ENCODE data around the gene PLEKHG4B.

The PLEKHG4B gene

DNA sequence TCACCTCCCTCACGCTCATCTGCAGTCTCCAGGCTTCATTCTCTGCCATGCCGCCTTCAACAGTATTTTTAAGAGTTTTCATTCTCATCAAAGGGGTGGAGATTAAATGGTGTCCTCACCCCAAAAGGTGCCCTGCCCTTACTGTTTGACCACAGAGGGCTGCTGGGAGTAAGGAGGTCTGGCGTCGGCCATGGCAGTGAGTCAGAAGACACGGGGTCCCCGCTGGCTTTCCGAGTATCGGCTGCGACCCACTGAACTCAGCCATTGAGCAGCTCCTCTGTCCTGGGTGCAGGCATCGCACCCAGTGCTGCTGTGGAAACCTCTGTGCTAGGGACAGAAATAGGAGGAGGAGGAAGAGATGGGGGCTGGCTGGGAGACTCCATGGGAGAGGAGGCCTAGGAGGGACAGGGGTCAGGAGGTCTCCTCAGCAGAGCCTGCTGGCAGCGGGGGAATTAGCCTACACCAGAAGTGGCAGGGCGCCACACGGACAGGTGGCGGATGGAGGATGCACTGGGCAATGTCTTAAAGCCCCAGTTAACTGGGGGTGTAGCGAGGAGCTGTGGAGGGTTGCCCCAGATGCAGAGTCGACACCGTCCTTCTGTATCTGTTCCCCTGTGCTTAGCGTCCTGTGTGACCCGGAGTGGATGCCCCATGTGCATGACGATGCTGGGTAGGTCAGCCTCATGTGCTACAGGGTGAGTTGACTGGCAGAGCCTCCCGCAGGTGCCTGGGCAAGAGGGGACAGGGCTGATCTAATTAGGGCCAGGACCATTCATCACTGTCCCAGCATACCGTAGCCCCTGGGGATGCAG is 15.4 kb upstream of the PLEKHG4B start:
- DNase-seq = no peak

- no peak for DNase-seq
Measured at GRCh38 chr5:77170-77501, 14.8 kb upstream of the PLEKHG4B start.

GRCh38 chr5:77546-77945 is 14.4 kb upstream of the PLEKHG4B start:
- no peak for DNase-seq

DNA sequence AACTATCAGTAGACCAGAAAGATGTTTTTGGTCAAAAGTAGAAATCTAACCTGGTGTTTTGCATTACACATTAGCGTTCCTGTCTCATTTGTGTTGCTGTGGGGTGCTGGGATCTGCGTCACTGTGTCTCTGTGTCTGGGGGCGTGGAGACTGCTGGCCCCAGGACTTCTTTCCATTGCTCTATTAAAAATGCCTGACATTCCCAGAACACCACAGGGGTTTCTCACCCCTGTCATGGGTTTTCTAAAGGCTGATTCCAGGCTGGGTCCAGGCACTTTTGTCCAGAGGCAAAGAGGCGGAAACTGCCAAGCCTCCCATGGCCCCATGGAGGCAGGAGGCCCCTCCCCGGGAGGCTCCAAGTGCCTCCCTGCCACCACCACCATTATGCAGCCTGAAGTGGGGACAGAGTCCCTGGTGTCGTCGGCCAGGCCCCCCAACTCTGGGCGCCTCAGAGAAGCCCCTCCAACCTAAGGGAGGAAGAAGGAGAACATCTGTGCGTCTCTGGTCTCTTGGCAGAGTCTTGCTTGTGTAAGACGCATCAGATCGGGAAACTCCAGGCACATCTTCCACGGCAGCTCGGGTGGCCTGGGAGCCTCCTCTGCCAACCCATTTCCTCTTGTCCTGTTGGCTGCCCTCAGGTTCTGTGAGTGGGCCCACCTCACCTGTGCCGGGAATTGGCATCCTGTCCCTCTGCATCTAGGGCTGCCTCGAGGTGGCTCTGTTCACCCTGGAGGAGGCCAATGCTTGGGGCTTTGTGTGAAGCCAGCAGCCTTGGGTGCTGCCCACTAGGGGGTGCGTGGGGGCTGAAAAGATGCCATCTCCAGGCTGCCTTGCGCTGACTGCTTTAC is 13.8 kb upstream of the PLEKHG4B start:
- DNase-seq = no peak

DNA sequence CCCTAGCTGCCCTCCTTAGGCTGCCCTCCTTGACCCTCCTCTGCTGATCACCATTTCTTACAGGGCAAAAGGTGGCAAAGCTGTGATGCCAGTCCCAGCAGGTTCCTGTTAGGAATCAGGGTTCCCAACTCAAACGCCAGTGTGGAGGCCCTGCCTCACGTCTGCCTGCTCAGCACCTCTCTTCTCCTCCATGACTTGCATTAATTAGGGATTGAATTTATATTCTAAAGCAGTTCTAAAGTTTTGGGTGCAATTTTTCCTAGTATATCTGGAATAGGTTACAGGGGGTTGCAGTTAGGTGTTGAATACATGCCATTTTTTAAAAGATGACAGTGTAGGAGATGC is 13.2 kb upstream of the PLEKHG4B start:
- no peak for DNase-seq

DNA sequence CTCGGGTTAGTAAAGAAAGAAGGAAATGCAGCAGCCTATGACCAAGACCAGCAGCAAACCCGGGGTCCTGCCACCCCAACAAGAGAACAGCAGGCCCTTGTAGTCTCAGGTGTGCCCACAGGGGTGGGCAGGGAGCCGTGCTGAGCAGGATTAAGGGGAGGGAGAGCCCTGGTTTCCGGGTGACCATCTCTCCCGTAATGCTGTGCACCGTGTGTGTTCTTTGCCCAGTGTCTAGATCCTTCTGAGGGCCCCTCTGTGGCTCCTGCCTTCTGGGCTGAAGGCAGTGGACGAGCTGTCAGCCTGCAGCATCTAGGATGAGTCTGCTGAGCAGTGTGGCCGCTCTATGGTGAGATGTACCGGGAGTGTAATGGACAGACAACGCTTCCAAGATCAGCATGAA is 12.7 kb upstream of the PLEKHG4B start:
- DNase-seq = no peak

DNA sequence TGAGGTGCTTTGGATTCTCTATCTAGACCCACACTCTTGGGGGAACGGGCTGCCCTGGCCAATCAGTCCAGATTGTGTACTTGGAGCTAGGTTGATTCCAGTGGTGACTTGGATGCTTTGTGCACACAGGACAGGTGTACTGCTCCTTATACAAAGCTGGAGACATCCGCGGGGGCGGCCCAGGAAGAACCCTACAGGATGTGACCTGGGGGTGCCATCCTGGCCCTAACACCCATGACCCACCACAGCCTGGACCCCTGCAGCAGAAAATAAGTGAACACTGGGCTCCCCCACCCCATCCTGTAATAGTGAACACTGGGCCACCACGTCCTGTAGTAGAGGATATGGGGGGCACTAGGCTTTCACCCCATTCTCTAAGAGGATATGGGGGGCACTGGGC is 12.1 kb upstream of the PLEKHG4B start:
- DNase-seq = no peak

GRCh38 chr5:81391-82021 is 10.5 kb upstream of the PLEKHG4B start:
- DNase-seq = no peak

- DNase-seq = no peak
Measured at GRCh38 chr5:82097-82496, 9.9 kb upstream of the PLEKHG4B start.

- no peak for DNase-seq
Measured at GRCh38 chr5:82570-82969, 9.4 kb upstream of the PLEKHG4B start.

GRCh38 chr5:83029-83428 is 8.9 kb upstream of the PLEKHG4B start:
- no peak for DNase-seq

DNA sequence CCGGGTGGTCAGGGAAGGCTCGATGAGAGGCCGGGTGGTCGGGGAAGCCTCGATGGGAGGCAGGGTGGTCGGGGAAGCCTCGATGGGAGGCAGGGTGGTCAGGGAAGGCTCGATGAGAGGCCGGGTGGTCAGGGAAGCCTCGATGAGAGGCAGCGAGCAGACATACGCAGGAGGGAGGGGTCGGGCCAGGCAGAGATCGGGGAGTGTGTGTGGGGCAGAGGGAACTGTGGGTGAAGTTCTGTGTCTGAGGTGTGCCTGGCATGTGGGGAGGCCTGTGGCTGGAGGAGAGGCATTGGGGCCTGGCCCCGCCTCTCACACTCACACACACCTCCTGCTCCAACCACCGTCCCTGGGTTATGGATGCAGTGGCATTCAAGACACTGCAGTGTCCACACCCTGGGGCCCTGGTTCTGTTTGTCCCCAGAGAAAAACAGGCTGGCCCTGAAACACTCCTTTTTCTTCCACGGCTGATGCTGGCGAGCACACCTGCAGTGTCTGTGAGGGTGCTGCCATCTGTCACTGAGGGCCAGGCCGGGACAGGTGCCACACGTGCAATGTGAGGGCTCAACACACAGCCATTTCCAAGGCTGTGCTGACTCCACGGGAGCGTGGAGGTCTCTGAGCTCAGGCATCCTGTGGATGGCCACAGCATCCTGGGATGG is 6.5 kb upstream of the PLEKHG4B start:
- no peak for DNase-seq

- no peak for DNase-seq
Measured at GRCh38 chr5:89337-90286, 2.4 kb upstream of the PLEKHG4B start.

DNA sequence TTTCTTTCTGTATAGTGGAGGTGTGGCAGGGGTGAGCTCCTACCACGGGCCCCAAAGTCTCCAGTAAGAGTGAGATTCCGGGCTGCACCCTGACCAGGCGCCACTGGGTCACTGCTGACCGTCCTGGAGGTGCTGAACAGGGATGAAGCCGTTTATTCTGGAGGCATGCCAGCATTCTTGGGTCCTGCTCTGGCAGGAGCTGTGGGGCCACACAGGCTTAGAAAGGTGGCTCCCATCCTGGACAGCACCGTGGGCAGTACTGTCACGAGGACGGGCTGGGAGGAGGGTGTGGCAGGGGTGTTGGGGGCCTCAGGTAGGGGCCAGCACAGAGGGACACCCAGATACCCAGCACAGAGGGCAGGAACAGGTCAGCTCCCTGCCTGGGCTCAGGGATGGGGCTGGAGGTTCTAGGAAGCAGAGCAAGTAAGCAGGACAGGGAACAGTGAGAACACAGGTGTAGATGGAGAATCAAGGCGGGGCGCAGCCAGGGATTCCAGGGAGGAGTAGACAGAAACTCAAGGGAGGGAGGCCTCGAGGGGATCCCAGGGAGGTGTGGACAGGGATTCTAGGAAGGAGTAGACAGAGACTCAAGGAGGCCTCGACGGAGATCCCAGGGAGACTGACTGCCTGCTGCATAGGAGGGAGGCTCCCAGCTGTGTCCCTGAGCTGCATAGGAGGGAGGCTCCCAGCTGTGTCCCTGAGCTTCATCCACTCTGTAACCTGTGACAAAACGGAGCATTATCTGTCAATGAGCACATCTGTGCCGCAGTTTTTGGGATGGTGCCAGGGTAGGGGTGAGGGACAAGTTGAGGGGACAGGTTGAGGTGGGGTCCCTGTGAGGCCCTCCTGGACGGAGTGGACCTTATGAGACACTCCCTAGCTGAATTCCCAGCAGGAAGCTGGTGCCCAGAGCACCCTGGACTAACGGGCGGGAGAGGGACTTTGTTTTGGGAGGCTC is 1.1 kb upstream of the PLEKHG4B start:
- DNase-seq = no peak

DNA sequence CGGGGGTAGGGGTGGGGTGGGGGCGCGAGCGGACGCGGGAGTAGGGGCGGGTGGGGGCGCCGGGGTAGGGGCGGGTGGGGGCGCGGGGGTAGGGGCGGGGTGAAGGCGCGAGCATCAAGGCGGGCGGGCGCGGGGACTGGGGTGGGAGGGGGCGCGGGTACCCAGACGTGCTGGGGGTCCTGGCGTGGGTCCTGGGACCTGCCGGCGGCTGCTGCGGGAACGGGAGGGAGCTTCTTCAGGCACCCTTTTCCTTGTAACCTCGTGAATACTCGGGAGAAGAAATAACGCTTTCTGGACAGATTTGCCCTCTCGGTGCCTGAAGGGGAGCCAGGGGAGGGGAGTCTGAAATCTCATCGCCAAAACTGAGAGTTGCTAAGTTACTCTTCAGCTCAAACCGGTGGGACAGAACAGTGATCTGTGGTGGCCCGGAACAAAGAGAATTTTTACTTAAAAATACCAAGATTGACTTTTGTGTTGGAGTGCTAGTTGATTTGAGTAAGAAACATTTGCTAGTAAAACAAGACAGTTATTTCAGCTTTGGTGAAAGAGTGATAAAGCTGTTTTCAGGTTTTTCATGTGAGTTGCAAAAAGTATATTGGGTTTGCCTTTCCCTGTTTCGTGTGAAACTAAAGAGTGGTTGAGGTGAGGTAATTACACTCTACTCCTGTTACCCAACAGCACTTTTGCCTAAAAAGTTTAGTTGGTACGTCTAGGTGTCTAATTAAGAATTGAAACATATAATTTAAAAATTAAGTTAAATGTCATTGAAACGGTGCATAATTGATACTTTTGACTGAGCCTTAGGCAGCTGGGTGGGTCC is 643 bp downstream of the PLEKHG4B start:
- DNase-seq = no peak

GRCh38 chr5:93221-93980 is 1.4 kb downstream of the PLEKHG4B start:
- no peak for DNase-seq

DNA sequence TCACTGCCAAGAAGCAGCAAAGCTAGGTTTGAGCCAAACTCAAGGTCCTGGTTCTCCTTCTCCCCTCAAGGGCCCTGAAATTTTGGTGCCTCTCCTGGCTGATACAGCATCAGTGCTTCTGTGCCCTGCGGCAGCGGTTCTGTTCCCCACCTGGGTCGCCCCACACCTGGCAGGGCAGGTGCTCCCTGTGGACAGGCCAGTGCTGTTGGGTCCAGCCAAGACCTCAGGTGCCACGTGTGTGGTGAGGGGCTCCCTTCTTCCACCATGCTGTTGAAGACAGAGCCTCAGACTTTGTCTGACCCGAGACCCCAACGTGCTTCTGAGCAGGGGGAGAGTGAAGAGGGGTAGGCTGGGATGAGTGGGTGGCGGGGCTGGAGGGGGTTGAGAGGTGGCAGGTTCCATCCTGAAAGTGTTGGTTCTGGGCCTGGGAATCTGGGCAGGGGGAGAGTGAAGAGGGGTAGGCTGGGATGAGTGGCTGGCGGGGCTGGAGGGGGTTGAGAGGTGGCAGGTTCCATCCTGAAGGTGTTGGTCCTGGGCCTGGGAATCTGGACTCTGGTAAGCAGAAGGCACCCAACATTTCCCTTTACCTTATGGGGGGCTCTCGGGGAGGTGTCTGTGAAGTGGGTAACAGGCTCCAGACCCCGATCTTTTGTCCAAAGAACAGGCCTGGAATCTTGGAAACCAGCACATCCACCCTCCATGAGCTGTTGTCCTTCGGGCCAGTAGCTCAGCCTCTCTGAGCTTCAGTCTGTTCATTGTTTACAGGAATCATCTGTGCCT is 2.3 kb downstream of the PLEKHG4B start:
- no peak for DNase-seq

DNA sequence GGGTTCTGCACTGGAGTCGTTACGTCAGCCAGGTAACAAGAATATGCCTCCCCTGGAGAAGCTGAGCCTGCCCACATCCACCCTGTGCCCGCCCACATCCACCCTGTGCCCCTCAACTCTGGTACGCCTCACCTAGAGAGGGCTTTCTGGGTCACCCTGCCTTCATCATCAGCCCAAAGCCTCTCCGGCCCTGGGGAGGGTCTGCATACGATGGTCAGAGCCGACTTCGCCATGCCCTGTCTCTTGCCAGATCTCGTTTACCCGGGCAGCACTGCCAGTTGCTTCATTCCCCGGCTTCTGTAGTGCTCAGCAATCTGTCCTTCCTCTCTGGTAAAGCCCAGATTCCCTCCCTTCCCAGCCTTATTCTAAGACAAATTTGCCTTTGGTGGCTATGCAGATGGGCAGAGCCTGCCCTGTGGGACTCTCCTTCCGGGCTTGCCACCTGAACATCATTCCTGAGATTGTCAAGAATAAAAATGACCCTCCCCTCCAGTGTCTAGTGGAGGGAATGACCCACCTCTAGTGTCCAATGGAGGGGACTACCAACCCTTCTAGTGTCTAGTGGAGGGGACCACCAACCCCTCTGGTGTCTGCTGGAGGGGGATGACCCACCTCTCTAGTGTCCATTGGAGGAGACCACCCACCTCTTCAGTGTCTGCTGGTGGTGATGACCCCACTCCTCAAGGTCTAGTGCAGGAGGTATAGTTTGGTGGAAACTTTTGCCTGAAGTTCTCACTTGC is 3.4 kb downstream of the PLEKHG4B start:
- no peak for DNase-seq

Measured in T-helper 9 cell (primary cell).